Muscle of arm (tissue), 12 donors: ENCODE measurements around the gene EFNB2. TPM values are rescaled to one million over a fixed set of nuclear protein-coding genes. Genes with fewer than 3 reads are reported as not detected.

Experiments
- DNase-seq: peaks from one replicate; pipeline ENCODE4 v3.0.0-alpha.2; 2013
- polyA plus RNA-seq, 12 donors: library from polyadenylated mRNA; unstranded; fragments of 120-200 nt; gene quantifications; one replicate each; pipeline ENCODE4 v1.2.1, GENCODE V29; 2013; ENCODE audit not compliant: insufficient read length in 12 of 12

The EFNB2 gene
- polyA plus RNA-seq, 12 donors, result 17.7 to 73.8 (median 21.6) TPM; not detected in 1

DNA sequence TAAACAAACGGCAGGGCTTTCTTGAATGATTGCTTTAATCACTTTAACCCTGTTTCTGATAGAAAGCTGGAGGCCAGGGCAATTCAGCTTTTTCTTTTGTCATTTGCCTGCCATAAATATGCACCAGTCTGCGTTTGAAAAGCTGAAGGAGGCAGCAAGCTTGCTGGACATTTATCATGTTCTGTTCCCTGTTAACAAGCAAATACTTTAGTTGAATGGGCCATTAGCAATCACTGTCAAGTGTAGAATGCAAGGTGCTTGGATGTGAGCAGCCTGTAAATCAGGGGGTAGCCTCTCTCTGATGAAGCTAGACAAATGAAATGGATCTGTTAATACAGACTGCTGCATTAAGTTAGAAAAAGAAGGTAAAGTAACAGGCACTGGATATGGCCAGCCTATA lies 7.6 kb downstream of the EFNB2 start:
- no peak for DNase-seq

GRCh38 chr13:106527445-106527801 lies 8.0 kb downstream of the EFNB2 start:
- DNase-seq, result no peak

DNA sequence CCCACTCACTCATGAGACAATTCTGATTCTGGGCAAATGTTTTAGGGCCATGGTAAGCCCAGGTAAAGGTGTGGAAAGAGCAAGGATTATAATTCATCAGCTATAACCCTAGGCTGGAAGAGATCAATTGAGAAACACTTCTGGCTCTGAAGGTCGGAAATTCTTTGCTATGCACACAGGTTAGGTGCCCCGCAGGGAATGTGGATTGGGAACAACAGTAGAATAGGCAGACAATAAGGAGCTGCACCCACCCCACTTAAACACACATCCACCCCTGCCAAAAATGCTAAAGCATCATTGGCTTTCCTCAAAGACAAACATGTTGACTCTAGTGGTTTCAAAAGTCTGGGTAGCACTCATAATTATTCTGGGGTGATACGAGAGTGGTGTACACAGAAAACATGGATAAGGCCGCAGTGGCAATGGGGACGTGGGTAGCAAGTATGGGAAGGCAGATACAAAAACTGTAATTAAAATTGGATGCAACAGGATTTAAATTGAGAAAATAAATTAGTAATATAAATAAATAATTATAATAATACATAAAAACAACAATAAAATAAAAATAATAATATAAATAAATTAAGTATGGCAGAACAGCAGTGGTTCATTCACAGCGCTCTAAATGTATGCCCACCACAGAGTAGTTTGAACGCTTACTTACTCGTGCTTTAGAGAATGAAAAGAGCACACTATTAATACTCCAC lies 8.6 kb downstream of the EFNB2 start:
- DNase-seq, result no peak

DNA sequence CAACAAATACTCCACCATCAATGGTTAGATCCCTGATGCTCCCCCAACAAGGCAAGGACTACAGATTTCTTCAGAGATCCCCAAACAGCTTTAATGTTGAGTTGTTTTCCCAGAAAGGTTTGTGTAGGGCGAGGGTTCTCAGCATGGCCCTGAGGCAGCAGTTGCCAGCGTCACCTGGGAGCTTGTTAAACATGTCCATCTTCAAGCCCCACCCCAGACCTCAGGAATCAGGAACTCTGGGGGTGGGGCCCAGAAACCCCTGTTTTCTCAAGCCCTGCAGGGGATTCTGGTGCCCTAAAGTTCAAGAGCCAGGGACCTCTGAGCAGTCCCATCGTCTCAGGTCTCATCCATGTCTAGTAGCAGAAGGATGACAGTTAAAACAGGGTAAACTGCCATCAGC lies 9.6 kb downstream of the EFNB2 start:
- no peak for DNase-seq

- DNase-seq, result no peak
Observed at GRCh38 chr13:106524108-106524507, 11.4 kb downstream of the EFNB2 start.

DNA sequence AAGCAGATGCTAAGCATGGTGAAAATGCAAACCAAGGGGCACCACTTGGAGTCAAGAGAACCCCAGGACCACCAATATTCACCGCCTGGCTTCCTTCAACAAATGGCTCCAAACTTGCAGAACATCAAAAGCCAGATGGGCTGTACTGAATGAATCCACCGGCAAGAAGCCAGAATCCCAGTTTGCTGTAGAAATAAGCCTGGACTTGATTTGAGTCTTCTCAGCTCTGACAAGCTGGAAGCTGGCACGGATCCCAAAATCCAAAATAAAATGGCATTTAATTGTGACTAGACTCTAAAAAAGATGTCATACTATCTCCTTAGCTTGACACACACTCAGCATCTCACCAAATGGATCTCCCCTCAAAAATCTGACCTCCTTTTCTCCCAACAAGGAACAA lies 11.9 kb downstream of the EFNB2 start:
- no peak for DNase-seq

- DNase-seq, result no peak
Observed at GRCh38 chr13:106522898-106523525, 12.4 kb downstream of the EFNB2 start.

- DNase-seq, result no peak
Observed at GRCh38 chr13:106522112-106522705, 13.3 kb downstream of the EFNB2 start.

DNA sequence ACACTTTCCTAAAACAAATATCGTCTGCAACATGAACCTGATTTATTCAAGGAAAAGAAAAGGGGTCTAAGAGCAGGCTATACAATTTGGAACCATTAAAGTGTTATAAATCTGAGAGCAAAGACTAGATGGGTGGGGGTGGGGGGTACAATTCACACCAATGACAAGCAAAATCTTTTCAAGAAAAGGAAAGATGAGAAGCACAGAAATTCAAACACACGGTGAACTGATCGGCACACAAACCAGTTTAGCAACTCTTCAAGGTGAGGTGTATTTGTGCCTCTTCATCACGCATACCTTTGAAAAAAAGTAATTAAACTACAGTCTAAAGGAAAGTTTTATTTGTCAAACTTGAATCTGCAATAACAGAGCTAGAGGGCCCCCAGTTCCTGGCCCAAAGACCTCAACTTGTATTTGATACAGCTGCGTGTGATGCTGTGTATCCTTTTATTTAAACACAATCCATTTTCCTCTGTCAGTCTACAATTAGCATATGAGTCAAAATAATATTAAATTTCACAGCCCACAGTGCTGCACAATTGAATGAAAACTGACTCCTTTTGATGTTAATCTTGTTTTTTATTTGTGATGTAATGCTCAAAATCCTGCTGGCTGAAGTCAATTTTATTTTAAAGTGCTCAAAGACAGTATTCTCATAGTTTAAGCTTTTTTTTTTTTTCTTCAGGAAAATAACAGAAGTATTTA lies 14.2 kb downstream of the EFNB2 start:
- DNase-seq, result no peak

DNA sequence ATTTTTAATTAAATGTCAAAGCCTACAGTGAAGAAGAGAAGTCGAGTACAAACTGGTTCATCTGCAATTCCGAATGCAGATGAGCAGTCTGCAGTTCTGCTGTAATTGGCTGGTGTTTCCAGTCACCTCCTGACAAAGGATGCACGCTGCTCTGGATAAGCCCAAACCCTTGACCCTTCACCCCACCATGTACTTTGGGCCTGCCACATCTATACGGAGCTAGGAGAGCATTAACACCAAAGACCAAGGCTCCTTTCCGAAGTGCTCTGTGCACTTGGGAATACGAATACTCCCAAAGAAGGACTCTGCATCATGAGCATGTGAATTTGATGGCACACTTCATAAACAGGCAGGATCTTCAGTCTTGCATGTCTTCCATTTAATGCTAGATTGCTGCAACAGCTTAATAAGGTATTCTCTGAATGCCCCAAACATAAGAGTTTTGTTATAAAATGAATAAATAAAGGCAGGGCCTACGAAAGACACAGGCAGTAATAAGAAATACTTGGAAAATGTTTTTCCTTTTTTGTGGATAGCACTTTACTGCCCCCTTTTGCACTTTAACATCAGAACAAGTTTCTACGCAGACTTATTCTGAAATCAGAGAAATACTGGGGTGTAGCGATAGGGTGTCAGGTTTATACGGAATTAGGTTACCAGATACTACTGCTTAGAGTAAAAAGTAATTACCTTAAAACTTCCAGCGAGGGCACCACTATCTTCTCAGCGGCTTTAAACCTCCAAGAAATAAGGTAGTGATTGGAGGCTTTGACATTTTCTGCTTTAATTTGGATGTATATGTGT lies 15.0 kb downstream of the EFNB2 start:
- DNase-seq, result peak; percentile 35

GRCh38 chr13:106518512-106518911 lies 16.9 kb downstream of the EFNB2 start:
- no peak for DNase-seq

DNA sequence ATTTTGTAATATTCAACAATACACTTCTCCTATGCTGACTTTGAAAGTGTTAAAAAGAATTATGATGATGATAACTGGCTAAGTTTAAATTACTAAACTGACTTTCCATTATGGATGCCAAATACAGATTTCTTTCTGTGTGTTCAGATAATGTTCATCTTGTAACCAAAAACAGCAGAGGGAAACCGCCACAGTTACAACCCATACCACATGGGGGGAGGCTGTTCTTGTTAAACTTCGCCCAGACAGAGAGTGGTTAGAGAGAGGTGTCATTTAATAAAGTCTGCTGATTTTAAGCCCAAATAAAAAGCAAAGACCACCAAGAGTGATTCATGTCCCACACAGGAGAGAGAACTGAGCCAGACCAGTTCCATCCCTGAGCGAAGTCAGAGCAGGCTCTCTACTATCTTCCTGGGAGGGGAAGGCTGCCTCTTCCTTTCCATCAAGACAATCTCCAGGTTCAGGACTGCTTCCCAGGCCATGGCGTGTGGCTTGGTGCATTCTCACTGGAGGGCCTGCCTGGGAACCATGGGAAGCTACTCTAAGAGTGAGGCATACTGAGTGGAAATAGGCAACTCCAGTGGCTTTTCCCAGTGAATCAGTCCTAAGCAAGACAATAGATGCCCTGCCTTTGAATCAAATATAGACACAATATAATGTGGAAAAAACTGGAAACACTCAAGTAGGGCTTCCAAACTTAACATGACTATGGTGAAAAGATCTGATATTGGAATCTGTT lies 18.2 kb downstream of the EFNB2 start:
- no peak for DNase-seq

DNA sequence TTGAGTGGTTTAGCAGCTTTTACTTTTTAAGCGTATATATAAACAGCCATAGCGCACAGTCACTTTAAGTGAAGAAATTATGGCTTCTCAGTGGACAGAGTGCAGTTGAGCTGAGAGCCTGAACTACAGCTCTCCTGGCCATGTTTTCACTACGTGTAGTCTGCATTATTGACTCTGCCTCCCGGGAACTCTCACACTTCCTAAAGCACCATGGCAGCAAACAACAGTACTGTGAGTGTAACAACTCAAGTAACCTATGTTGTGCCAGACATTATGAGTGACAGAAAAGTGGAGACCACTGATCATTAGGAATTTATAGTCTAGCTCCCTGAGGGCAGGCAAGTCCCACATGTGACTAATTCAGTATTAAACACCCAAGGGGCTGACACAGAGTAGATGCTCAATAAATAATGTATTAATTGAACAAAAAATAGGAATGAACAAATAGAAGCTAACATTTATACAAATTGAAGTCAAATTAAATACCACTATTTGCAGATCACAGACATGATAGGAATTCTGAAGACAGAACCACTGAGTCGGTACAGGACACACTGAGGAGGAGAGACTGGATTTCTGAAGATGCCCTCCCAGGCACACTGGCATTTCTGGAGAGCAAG lies 19.7 kb downstream of the EFNB2 start:
- no peak for DNase-seq

- no peak for DNase-seq
Observed at GRCh38 chr13:106514928-106515634, 20.4 kb downstream of the EFNB2 start.

GRCh38 chr13:106513025-106513983 lies 22.2 kb downstream of the EFNB2 start:
- no peak for DNase-seq

- no peak for DNase-seq
Observed at GRCh38 chr13:106507560-106508274, 27.7 kb downstream of the EFNB2 start.

DNA sequence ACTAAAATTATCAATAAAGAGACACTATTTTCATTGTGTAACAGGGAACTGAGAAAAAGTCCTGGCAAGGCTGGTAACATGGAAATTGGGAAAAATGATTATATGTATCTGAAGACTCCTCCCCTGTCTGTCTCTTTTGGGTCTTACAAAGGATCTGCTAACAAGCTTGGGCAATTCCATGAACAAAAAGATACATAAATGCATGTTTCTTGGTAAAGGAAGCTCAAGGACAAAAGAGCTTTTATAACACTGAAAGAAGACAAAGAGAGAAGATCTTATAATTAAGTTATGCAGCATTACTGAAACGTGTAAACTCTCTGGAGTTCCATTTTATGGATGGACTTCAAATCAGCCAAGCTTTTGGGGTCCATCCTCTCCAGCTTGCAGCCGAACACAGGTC lies 29.2 kb downstream of the EFNB2 start:
- no peak for DNase-seq

DNA sequence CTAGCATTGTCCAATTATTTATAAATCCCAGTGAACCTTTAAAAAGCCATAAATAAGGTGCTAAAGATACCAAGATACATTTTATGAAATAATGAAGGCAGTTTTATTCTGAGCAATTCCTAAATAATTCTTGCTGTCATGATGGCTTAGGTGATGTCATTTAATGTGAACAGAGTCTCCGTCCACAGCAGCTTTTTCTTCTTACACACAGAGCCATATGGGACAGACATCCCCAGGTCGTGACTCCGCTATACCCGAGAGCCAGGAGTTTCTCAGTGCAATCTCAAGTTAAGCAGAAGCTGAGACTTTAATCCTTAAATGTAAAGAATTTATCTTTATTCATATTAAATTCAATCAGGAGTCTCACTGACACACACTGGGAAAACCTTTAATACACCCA lies 29.7 kb downstream of the EFNB2 start:
- no peak for DNase-seq
